Ascending aorta (tissue), 2 donors: ENCODE measurements around the gene FBXL5. TPM values are rescaled to one million over a fixed set of nuclear protein-coding genes. Genes with fewer than 3 reads are reported as not detected.

Source experiments
- DNase-seq, 2 donors: peaks; one replicate each; pipeline ENCODE4 v3.0.0-alpha.2; 2019; ENCODE audit warnings: low spot score in 2 of 2
- H3K27ac ChIP-seq, 2 donors: fragments of 200-600 bp; sonication (generic); one replicate each; pipeline ENCODE4 v1.5.1; 2016 to 2017; ENCODE audit warnings: mild to moderate bottlenecking in 1 of 2
- H3K27me3 ChIP-seq: fragments of 200-600 bp; sonication (generic); one replicate; pipeline ENCODE4 v1.5.1; 2017
- H3K36me3 ChIP-seq, 2 donors: fragments of 200-600 bp; sonication (generic); one replicate each; pipeline ENCODE4 v1.5.1; 2016
- H3K4me1 ChIP-seq, 2 donors: fragments of 200-600 bp; sonication (generic); one replicate each; pipeline ENCODE4 v1.5.1; 2016 to 2017; ENCODE audit warnings: mild to moderate bottlenecking in 1 of 2
- H3K4me3 ChIP-seq, 2 donors: fragments of 200-600 bp; sonication (generic); one replicate each; pipeline ENCODE4 v1.5.1; 2016 to 2017; ENCODE audit warnings: mild to moderate bottlenecking in 1 of 2
- H3K9me3 ChIP-seq, 2 donors: fragments of 200-600 bp; sonication (generic); one replicate each; pipeline ENCODE4 v1.5.1; 2016
- CTCF ChIP-seq, 3 experiments: fragments of 200-600 bp in 2 of 3; fragments of 450-650 bp in 1 of 3; sonication (generic) in 2 of 3; IDR thresholded peaks; one replicate each; pipeline ENCODE4 v1.5.1; 2016 to 2019; ENCODE audit warnings: antibody characterized with exemption in 3 of 3, mild to moderate bottlenecking in 1 of 3, moderate library complexity in 1 of 3
- intact Hi-C: fragments of 100-400 bp; cut with DNase I; formaldehyde crosslinking; loops from one replicate; pipeline ENCODE4 v1.15.1; 2023
- total RNA-seq: library from RNA; depleted of rRNA; stranded (reverse); fragments of >200 nt; gene quantifications from one replicate; pipeline ENCODE4 v1.1.0, GENCODE V29; 2016

FBXL5 gene
- total RNA-seq, 1 donor from 2014 or later: 59.0 TPM

DNA sequence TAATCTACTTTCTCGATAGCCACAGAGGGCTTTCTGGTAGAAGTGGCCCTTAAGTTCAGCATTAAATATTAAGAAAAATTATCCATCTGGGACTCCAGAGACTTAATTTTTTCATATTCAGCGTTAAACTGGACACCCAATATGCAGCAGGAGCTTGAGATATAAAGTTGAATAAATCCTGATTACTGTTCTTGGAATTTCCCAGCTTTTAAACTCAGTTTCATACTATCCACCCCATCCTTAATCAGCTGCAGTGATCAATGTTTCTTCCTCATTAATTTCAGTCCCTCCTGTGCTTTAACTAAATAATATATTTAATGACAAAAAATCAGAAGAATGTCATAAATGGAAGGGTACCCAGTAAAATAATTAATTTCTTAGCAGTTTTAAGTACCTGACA, 3.6 kb upstream of the FBXL5 start:
- no peaks in the 10 kb centered on the region for H3K36me3 ChIP-seq
- TF ChIP-seq CTCF (IDR thresholded peaks at IDR 0.05): no peak
- DNase-seq: no peak
- no peaks in the 10 kb centered on the region for H3K27me3 ChIP-seq
- H3K9me3 ChIP-seq: no peaks in the 10 kb centered on the region
- intact Hi-C loops: loop anchor here (5.0 to 10.0 kb wide), 3 partner anchors 426 to 1311 kb away; partner anchors contain the start of gene TAPT1
- peaks cover 0 to 17% of the 10 kb centered on the region in 2 donors for H3K4me1 ChIP-seq
- no peak overlapping the region for H3K27ac ChIP-seq
- H3K4me3 ChIP-seq: no peak overlapping the region

- Histone ChIP-seq H3K4me1 (peaks cover 0 to 19% of the 10 kb centered on the region in 2 donors), H3K27me3 (no peaks in the 10 kb centered on the region), H3K4me3 (no peak overlapping the region), H3K36me3 (no peaks in the 10 kb centered on the region), H3K27ac (peak overlapping the region; percentile 16 to 98), H3K9me3 (no peaks in the 10 kb centered on the region)
- intact Hi-C loops: loop anchor here (5.0 to 10.0 kb wide), 3 partner anchors 426 to 1311 kb away; partner anchors contain the start of gene TAPT1
- no peak for DNase-seq
- TF ChIP-seq CTCF (IDR thresholded peaks at IDR 0.05): no peak
These were observed 3.1 kb upstream of the FBXL5 start for GRCh38 chr4:15658136-15658770.

- H3K36me3 ChIP-seq: no peaks in the 10 kb centered on the region
- no peaks in the 10 kb centered on the region for H3K27me3 ChIP-seq
- TF ChIP-seq CTCF (IDR thresholded peaks at IDR 0.05): no peak
- intact Hi-C loops: loop anchor here (5.0 to 10.0 kb wide), 3 partner anchors 425 to 1310 kb away; partner anchors contain the start of gene TAPT1
- peaks cover 0 to 24% of the 10 kb centered on the region in 2 donors for H3K4me1 ChIP-seq
- peak overlapping the region; percentile 16 to 98 for H3K27ac ChIP-seq
- no peak for DNase-seq
- no peak overlapping the region for H3K4me3 ChIP-seq
- H3K9me3 ChIP-seq: no peaks in the 10 kb centered on the region
These were observed 2.2 kb upstream of the FBXL5 start for GRCh38 chr4:15657366-15657765.

GRCh38 chr4:15656038-15656470, 897 bp upstream of the FBXL5 start:
- peak in 1 of 2 donors; percentile 66 for DNase-seq
- TF ChIP-seq CTCF (IDR thresholded peaks at IDR 0.05): no peak

GRCh38 chr4:15654593-15655222, 449 bp downstream of the FBXL5 start:
- no peaks in the 10 kb centered on the region for H3K9me3 ChIP-seq

More at GRCh38 chr4:15656038-15656470, 897 bp upstream of the FBXL5 start:
- H3K9me3 ChIP-seq: no peaks in the 10 kb centered on the region
- no peaks in the 10 kb centered on the region for H3K36me3 ChIP-seq
- peaks cover 0 to 35% of the 10 kb centered on the region in 2 donors for H3K4me1 ChIP-seq
- H3K27ac ChIP-seq: peak overlapping the region; percentile 98 to 99
- H3K27me3 ChIP-seq: no peaks in the 10 kb centered on the region
- peak overlapping the region; percentile 82 to 94 for H3K4me3 ChIP-seq
- intact Hi-C loops: loop anchor here (5.0 to 10.0 kb wide), 3 partner anchors 424 to 1309 kb away; partner anchors contain the start of gene TAPT1

More at GRCh38 chr4:15654593-15655222, 449 bp downstream of the FBXL5 start:
- TF ChIP-seq CTCF (IDR thresholded peaks at IDR 0.05): no peak
- Histone ChIP-seq H3K27me3 (no peaks in the 10 kb centered on the region), H3K4me1 (peaks cover 2 to 44% of the 10 kb centered on the region in 2 donors), H3K27ac (peak overlapping the region; percentile 98 to 99), H3K36me3 (no peaks in the 10 kb centered on the region), H3K4me3 (peak overlapping the region; percentile 82 to 94)
- intact Hi-C loops: loop anchor here (1.0 to 10.0 kb wide), 6 partner anchors 27 to 1307 kb away; partner anchors contain the start of genes CPEB2, FAM200B and TAPT1
- DNase-seq: peak in 1 of 2 donors; percentile 72
